ENCODE measurements around the gene NPHP4.

GRCh38 chr1:5840551-5841001 is 151.6 kb downstream of the NPHP4 start:
- TF ChIP-seq CTCF (IDR thresholded peaks at IDR 0.05; ENCODE audit: low read depth, low read length, poor library complexity, severe bottlenecking) (no peak), EZH2phosphoT487 (IDR thresholded peaks at IDR 0.05; ENCODE audit: borderline replicate concordance, low read length) (no peak)
